HepG2 (cell line): Measurements from ENCODE around the gene IGFBP5. TPM values are rescaled to one million over a fixed set of nuclear protein-coding genes. Genes with fewer than 3 reads are reported as not detected.

Experiments used
- ATAC-seq: fragments of 200-7000 bp; cut with Tn5 transposase; 3 replicates; pipeline ENCODE4 v1.9.1; 2020; ENCODE audit warnings: mild to moderate bottlenecking, moderate library complexity
- BruUV-seq: library from RNA; stranded (reverse); fragments of 400-500 nt; replicated peaks from 2 replicates; lab custom pipeline; 2021; lab: Mats Ljungman, UMichigan
- CTCF ChIA-PET: fragments of 300-600 bp; formaldehyde crosslinking; extraction: SDS; loops from one replicate; lab custom pipeline; 2021; ENCODE audit warnings: low total read pairs, inconsistent platforms, low intra/inter-chr PET ratio; lab: Yijun Ruan, JAX
- POLR2A ChIA-PET: fragments of 350-600 bp; sonication (Branson Sonifier 250); formaldehyde crosslinking; loops from one replicate; lab custom pipeline; 2020; ENCODE audit warnings: antibody characterized with exemption, inconsistent platforms; lab: Yijun Ruan, JAX
- DNase-seq: peaks from one replicate; pipeline ENCODE4 v3.0.0-alpha.2; 2015; ENCODE audit warnings: low spot score
- FAIRE-seq: peaks from 3 replicates; lab custom pipeline; 2011; peaks lifted over from hg19 to GRCh38; lab: Jason Lieb, UNC
- H2AFZ ChIP-seq: one replicate; pipeline ENCODE4 v1.6.1; 2011; ENCODE audit warnings: low read length, inconsistent platforms
- H3K27ac ChIP-seq: fragments of 300-600 bp; 3 replicates; pipeline ENCODE4 v1.8.0; 2011; ENCODE audit warnings: mixed run types, mild to moderate bottlenecking, mixed read lengths, low read length, inconsistent platforms; ENCODE audit not compliant: insufficient read depth; ENCODE audit errors: extremely low read length
- H3K27me3 ChIP-seq, 2 experiments: fragments of 200-600 bp in 1 of 2; 2 replicates in 1 of 2; 3 replicates in 1 of 2; pipeline versions ENCODE4 v1.6.0 to v1.8.0; 2011; ENCODE audit warnings: low read length in 2 of 2, mild to moderate bottlenecking in 2 of 2, moderate library complexity in 2 of 2, inconsistent platforms in 1 of 2; ENCODE audit not compliant: insufficient read depth in 2 of 2, control insufficient read depth in 1 of 2
- H3K36me3 ChIP-seq, 2 experiments: fragments of 200-600 bp in 1 of 2; replicated peaks in 1 of 2; 2 replicates in 1 of 2; 3 replicates in 1 of 2; pipeline versions ENCODE4 v1.5.1 to v1.8.0; 2011; ENCODE audit warnings: low read length in 2 of 2, inconsistent platforms in 1 of 2; ENCODE audit not compliant: insufficient read depth in 2 of 2, control insufficient read depth in 1 of 2
- H3K4me1 ChIP-seq: 2 replicates; pipeline ENCODE4 v1.5.1; 2012; ENCODE audit warnings: low read length, inconsistent platforms; ENCODE audit not compliant: insufficient read depth
- H3K4me2 ChIP-seq: 2 replicates; pipeline ENCODE4 v1.6.0; 2011; ENCODE audit warnings: low read depth, low read length, inconsistent platforms
- H3K4me3 ChIP-seq, 3 experiments: fragments of 200-600 bp in 1 of 3; sonication (generic), shearing (Covaris generic) in 1 of 3; replicated peaks in 1 of 3; 2 replicates each; pipeline ENCODE4 v1.5.1; 2011 to 2016; ENCODE audit warnings: low read length in 3 of 3, inconsistent platforms in 2 of 3, low read depth in 2 of 3, mild to moderate bottlenecking in 2 of 3, control low read depth in 1 of 3, mixed read lengths in 1 of 3; ENCODE audit not compliant: insufficient read depth in 1 of 3
- H3K79me2 ChIP-seq: one replicate; pipeline ENCODE4 v1.6.1; 2011; ENCODE audit warnings: low read length, inconsistent platforms; ENCODE audit not compliant: insufficient read depth
- H3K9ac ChIP-seq: 2 replicates; pipeline ENCODE4 v1.6.0; 2011; ENCODE audit warnings: mild to moderate bottlenecking, low read depth, low read length, inconsistent platforms; ENCODE audit not compliant: insufficient read depth
- H3K9me3 ChIP-seq: 2 replicates; pipeline ENCODE4 v1.5.1; 2012; ENCODE audit warnings: mild to moderate bottlenecking, low read length
- H4K20me1 ChIP-seq: 2 replicates; pipeline ENCODE4 v1.6.0; 2011; ENCODE audit warnings: inconsistent platforms, mild to moderate bottlenecking, low read length, moderate library complexity; ENCODE audit not compliant: insufficient read depth
- ATF3 ChIP-seq: sonication (generic); formaldehyde crosslinking; IDR thresholded peaks from 2 replicates; pipeline ENCODE4 v1.4.0; 2020; ENCODE audit warnings: missing genetic modification reagents
- CHD2 ChIP-seq: IDR thresholded peaks from 2 replicates; pipeline ENCODE4 v1.6.1; 2011; ENCODE audit warnings: low read depth, low read length, improper control_type of control experiment
- DMTF1 ChIP-seq: sonication (generic); formaldehyde crosslinking; IDR thresholded peaks from 2 replicates; pipeline ENCODE4 v1.4.0; 2020; ENCODE audit warnings: mild to moderate bottlenecking, missing genetic modification reagents
- DPF2 ChIP-seq: sonication (generic); formaldehyde crosslinking; IDR thresholded peaks from 2 replicates; pipeline ENCODE4 v1.4.0; 2020; ENCODE audit warnings: mild to moderate bottlenecking, low read depth, missing genetic modification reagents, borderline replicate concordance
- KAT7 ChIP-seq: IDR thresholded peaks from 2 replicates; pipeline ENCODE4 v1.6.1; 2018; ENCODE audit warnings: borderline replicate concordance, missing compliant biosample characterization
- KLF15 ChIP-seq: sonication (generic); formaldehyde crosslinking; IDR thresholded peaks from 2 replicates; pipeline ENCODE4 v1.8.1; 2023; ENCODE audit warnings: borderline replicate concordance, mild to moderate bottlenecking, inconsistent platforms, missing genetic modification reagents, mixed read lengths
- POLR2AphosphoS2 ChIP-seq: IDR thresholded peaks from 2 replicates; pipeline ENCODE4 v1.6.1; 2011; ENCODE audit warnings: low read depth, low read length, improper control_type of control experiment
- REST ChIP-seq, 2 experiments: IDR thresholded peaks; 2 replicates each; pipeline ENCODE4 v1.6.1; 2011 to 2012; ENCODE audit warnings: low read length in 2 of 2, borderline replicate concordance in 1 of 2, low read depth in 1 of 2, mild to moderate bottlenecking in 1 of 2, moderate library complexity in 1 of 2
- RFXANK ChIP-seq: IDR thresholded peaks from 2 replicates; pipeline ENCODE4 v1.6.1; 2016
- SRSF9 ChIP-seq: fragments of 200-400 bp; formaldehyde crosslinking; IDR thresholded peaks from 2 replicates; pipeline ENCODE4 v1.6.1; 2018; ENCODE audit warnings: borderline replicate concordance, mild to moderate bottlenecking, low read depth, low read length; ENCODE audit not compliant: insufficient read depth, poor library complexity, severe bottlenecking
- TBL1XR1 ChIP-seq: fragments of 150-350 bp; IDR thresholded peaks from 2 replicates; pipeline ENCODE4 v1.6.1; 2014; ENCODE audit warnings: borderline replicate concordance, low read length; ENCODE audit not compliant: partially characterized antibody
- ZMAT5 ChIP-seq: sonication (generic); formaldehyde crosslinking; IDR thresholded peaks from 2 replicates; pipeline ENCODE4 v1.5.0; 2020; ENCODE audit warnings: mild to moderate bottlenecking, low read depth, missing genetic modification reagents, borderline replicate concordance
- ZNF180 ChIP-seq: sonication (generic); formaldehyde crosslinking; IDR thresholded peaks from 2 replicates; pipeline ENCODE4 v1.4.0; 2020; ENCODE audit warnings: low read depth, missing genetic modification reagents, borderline replicate concordance
- ZNF329 ChIP-seq: sonication (generic); formaldehyde crosslinking; IDR thresholded peaks from 2 replicates; pipeline ENCODE4 v1.9.0; 2021; ENCODE audit warnings: low read depth, mild to moderate bottlenecking, missing genetic modification reagents
- ZNF7 ChIP-seq: IDR thresholded peaks from 2 replicates; pipeline ENCODE4 v1.6.1; 2016; ENCODE audit warnings: missing biosample characterization, missing genetic modification reagents
- WGBS: methylation state at CpG from one replicate; pipeline ENCODE4 v1.1.6; 2017; ENCODE audit warnings: low lambda C conversion rate; 5-methylcytosine and 5-hydroxymethylcytosine counted together
- in situ Hi-C: cut with HindIII; loops from 2 replicates; pipeline ENCODE4 v1.10.0; 2017; ENCODE audit warnings: low pct_unique_long_range_greater_than_20kb; ENCODE audit not compliant: extremely low pct_ligation_motif_present
- intact Hi-C: fragments of 100-400 bp; cut with micrococcal nuclease; formaldehyde crosslinking; loops from one replicate; pipeline ENCODE4 v1.10.0; 2022; ENCODE audit not compliant: unreplicated experiment
- polyA plus RNA-seq, 8 experiments: library from polyadenylated mRNA; depleted of rRNA in 3 of 8; stranded (reverse) in 7 of 8; unstranded in 1 of 8; fragments of >200 nt; fragmentation: Illumina TruSeq in 4 of 8; extraction: Trizol in 4 of 8; gene quantifications; 2 replicates each; pipeline versions ENCODE4 v1.2.1 to v1.2.3, GENCODE V29; 2011 to 2016; ENCODE audit warnings: low read depth in 4 of 8, missing spikeins in 1 of 8, mixed read lengths in 1 of 8; ENCODE audit not compliant: insufficient read depth in 1 of 8
- total RNA-seq, 5 experiments: library from RNA; depleted of rRNA; stranded (reverse); fragments of >200 nt; fragmentation: Illumina TruSeq; extraction: Trizol; gene quantifications; 2 replicates each; pipeline ENCODE4 v1.2.3, GENCODE V29; 2016; ENCODE audit warnings: low read depth in 1 of 5

Gene IGFBP5
- total and polyA plus RNA-seq, 2 of the 13 experiments (the other 11 are each of a cell fraction or from before 2014, with no cell fraction given) = 0.15 TPM; not detected in 1

- TF ChIP-seq REST (IDR thresholded peaks at IDR 0.05; ENCODE audit: borderline replicate concordance in 1 of 2, low read depth in 1 of 2, low read length in 2 of 2) (no peak), KLF15 (no peak), ZMAT5 (CRISPR knock-in tag) (no peak), POLR2AphosphoS2 (no peak), RFXANK (CRISPR knock-in tag) (no peak)
These were observed 19.0 kb upstream of the IGFBP5 start (continued) for GRCh38 chr2:216714376-216714775.

- no peaks in the 10 kb centered on the region for H3K4me1 ChIP-seq
- no peak overlapping the region for H3K4me3 ChIP-seq
- peaks cover 3 to 34% of the 10 kb centered on the region in 2 experiments; a peak in 4 of 5 replicates for H3K27me3 ChIP-seq
- H3K9ac ChIP-seq = no peak overlapping the region
- 21% methylated on average over 8 of the region's 8 CpGs for WGBS
- H3K27ac ChIP-seq = no peak overlapping the region
- H3K36me3 ChIP-seq = no peaks in the 10 kb centered on the region
- no peak overlapping the region for H3K4me2 ChIP-seq
- BruUV-seq = no TSS peak
- H3K9me3 ChIP-seq = no peaks in the 10 kb centered on the region
- POLR2A ChIA-PET = no interaction called here
- no peak for DNase-seq
- intact Hi-C loops (no loop called here), in situ Hi-C loops (no loop called here)
- no peaks in the 10 kb centered on the region for H3K79me2 ChIP-seq
- TF ChIP-seq ZNF329 (no peak), SRSF9 (no peak), DPF2 (CRISPR knock-in tag) (no peak), TBL1XR1 (no peak), ATF3 (CRISPR knock-in tag) (no peak), DMTF1 (CRISPR knock-in tag) (no peak), ZNF7 (CRISPR knock-in tag) (no peak), CHD2 (no peak), ZNF180 (CRISPR knock-in tag) (no peak), KAT7 (no peak)
- H4K20me1 ChIP-seq = no peaks in the 10 kb centered on the region
- ATAC-seq = no peak
- FAIRE-seq = no peak
- CTCF ChIA-PET = no interaction called here
- H2AFZ ChIP-seq = no peak overlapping the region
These were observed 18.5 kb upstream of the IGFBP5 start for GRCh38 chr2:216713691-216714336.
